ENCODE measurements around the gene PDE4D. TPM values are rescaled to one million over a fixed set of nuclear protein-coding genes. Genes with fewer than 3 reads are reported as not detected.

Gene PDE4D
- total and polyA plus RNA-seq, 2 donors (not counting 1 experiment from before 2014, with no cell fraction given), result 14.9 to 171 TPM

DNA sequence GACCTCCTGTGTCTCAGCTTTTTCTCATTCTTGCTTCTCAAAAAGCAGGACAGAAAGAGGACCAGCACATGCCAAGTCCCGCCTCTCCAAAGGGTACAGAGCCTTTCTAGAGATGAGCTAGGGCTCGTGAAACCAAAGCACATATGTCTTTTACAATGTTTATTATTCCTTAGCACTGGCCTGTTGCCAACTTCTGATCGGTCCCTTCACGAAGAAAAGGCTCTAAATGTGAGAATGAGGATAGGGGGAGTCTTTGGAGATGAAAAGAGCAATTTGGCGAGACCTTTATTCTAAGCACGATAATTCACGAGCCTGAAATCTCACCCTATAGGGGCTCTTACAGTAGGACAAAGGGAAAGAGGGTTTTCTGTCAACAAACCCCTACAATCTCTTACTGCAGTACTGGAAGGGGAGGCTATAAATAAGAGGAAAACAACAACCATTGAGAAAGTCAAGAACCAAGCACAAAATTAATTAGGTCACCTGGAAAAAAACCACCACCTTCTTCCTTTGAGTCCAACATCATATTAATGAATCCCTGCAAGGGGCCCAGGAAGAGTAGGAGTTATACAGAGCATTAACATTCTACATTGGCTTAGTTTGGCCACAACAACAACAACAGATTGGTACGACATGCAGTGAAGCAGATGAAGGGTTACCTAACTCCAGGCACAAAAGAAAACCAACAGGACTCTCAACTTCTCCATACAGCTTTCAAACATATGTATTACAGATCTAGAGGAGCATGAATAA is 309.5 kb downstream of the PDE4D start:
- H3K27ac ChIP-seq (ENCODE audit: low read length in 2 of 2), result no peak overlapping the region
- intact Hi-C loops (cut with micrococcal nuclease), result no loop called here
- H3K27ac Mint-ChIP-seq, result no peak overlapping the region
- H3K79me2 ChIP-seq (ENCODE audit: control insufficient read depth, insufficient read depth, low read length), result no peaks in the 10 kb centered on the region
- no peaks in the 10 kb centered on the region for H3K9me3 ChIP-seq (ENCODE audit: control extremely low read depth in 1 of 3, control insufficient read depth in 2 of 3, insufficient read depth in 1 of 3, low read length in 2 of 3)
- H2AFZ ChIP-seq (ENCODE audit: insufficient read depth, low read depth, low read length, poor library complexity, severe bottlenecking), result no peak overlapping the region
- H3K4me2 ChIP-seq (replicated peaks; ENCODE audit: low read depth, low read length, poor library complexity, severe bottlenecking), result no peak overlapping the region
- H3K27me3 Mint-ChIP-seq, result peaks cover 11% of the 10 kb centered on the region
- no peaks in the 10 kb centered on the region for H3K9me3 Mint-ChIP-seq (ENCODE audit: insufficient read depth)
- no peak for TF ChIP-seq EZH2 (IDR thresholded peaks at IDR 0.05; ENCODE audit: borderline replicate concordance, insufficient read depth, low read depth, low read length, poor library complexity, severe bottlenecking)
- TF ChIP-seq CTCF (IDR thresholded peaks at IDR 0.05), result no peak
- H3K4me1 Mint-ChIP-seq, result peaks cover 3% of the 10 kb centered on the region
- H4K20me1 ChIP-seq (ENCODE audit: control insufficient read depth, insufficient read depth, low read length, poor library complexity, severe bottlenecking), result no peaks in the 10 kb centered on the region
- no peak for ATAC-seq (ENCODE audit: low read depth)
- H3K4me1 ChIP-seq (ENCODE audit: control insufficient read depth in 2 of 2, insufficient read depth in 2 of 2, low read length in 2 of 2), result peaks cover 7 to 10% of the 10 kb centered on the region in 2 donors
- DNase-seq, result no peak
- H3K27me3 ChIP-seq (replicated peaks in 1 of 4; ENCODE audit: control extremely low read depth in 1 of 4, control insufficient read depth in 3 of 4, insufficient read depth in 4 of 4, low read length in 3 of 4), result peaks cover 0 to 2% (median 0%) of the 10 kb centered on the region in 4 experiments
- ChIA-PET POLR2A (no interaction called here), CTCF (interaction anchor here (1.4 kb wide), 1 partner anchor 227 kb away, joined by 3 read pairs; no protein-coding TSS in a partner anchor)
- WGBS (ENCODE audit: insufficient coverage), result 100% methylated on average over 1 of the region's 8 CpGs
- no peak overlapping the region for H3K9ac ChIP-seq (ENCODE audit: low read length)
- H3K36me3 ChIP-seq (replicated peaks in 1 of 2; ENCODE audit: control extremely low read depth in 1 of 2, control insufficient read depth in 1 of 2, extremely low read depth in 1 of 2, insufficient read depth in 2 of 2, low read length in 1 of 2), result no peaks in the 10 kb centered on the region
- H3K4me3 Mint-ChIP-seq, result no peak overlapping the region
- no peak overlapping the region for H3K4me3 ChIP-seq (ENCODE audit: control extremely low read depth in 1 of 5, extremely low read depth in 1 of 5, insufficient read depth in 1 of 5, low read depth in 2 of 5, low read length in 4 of 5)

DNA sequence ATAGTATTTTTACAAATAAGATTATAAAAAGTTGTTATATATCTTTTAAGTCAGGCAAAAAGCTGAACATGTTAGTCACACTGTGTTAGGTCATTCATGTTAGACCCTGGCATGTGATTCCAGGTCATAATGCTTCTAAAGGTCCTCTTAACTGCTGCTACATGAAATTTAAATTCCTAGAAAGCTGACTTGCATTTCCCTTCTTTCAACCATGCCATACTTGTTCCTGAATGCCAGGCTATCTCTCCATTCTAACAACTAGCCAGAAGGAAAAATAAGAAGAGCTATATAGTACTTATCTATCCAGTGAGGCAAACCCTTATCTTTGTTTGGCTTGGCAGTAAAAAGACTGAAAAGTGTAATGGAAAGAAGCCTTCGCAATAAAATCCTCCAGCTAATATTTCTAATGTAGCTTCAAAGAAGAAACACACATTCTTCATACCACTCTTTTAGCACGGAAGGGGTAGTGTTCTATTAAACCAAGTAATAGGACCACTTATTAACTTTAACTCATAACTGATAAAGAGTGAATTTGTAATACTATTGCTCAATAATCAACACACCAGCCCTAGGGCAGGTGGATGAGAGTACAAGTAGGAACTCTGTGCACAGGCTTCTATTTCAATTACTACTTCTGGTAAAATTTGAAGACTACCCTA is 310.2 kb downstream of the PDE4D start:
- Histone ChIP-seq H2AFZ (ENCODE audit: insufficient read depth, low read depth, low read length, poor library complexity, severe bottlenecking) (no peak overlapping the region), H3K36me3 (replicated peaks in 1 of 2; ENCODE audit: control extremely low read depth in 1 of 2, control insufficient read depth in 1 of 2, extremely low read depth in 1 of 2, insufficient read depth in 2 of 2, low read length in 1 of 2) (no peaks in the 10 kb centered on the region), H3K4me2 (replicated peaks; ENCODE audit: low read depth, low read length, poor library complexity, severe bottlenecking) (no peak overlapping the region), H3K4me1 (ENCODE audit: control insufficient read depth in 2 of 2, insufficient read depth in 2 of 2, low read length in 2 of 2) (peaks cover 7 to 10% of the 10 kb centered on the region in 2 donors), H3K27me3 (replicated peaks in 1 of 4; ENCODE audit: control extremely low read depth in 1 of 4, control insufficient read depth in 3 of 4, insufficient read depth in 4 of 4, low read length in 3 of 4) (peaks cover 0 to 2% (median 0%) of the 10 kb centered on the region in 4 experiments), H3K27ac (ENCODE audit: low read length in 2 of 2) (no peak overlapping the region), H3K9ac (ENCODE audit: low read length) (no peak overlapping the region), H3K9me3 (ENCODE audit: control extremely low read depth in 1 of 3, control insufficient read depth in 2 of 3, insufficient read depth in 1 of 3, low read length in 2 of 3) (no peaks in the 10 kb centered on the region), H3K4me3 (ENCODE audit: control extremely low read depth in 1 of 5, extremely low read depth in 1 of 5, insufficient read depth in 1 of 5, low read depth in 2 of 5, low read length in 4 of 5) (no peak overlapping the region), H4K20me1 (ENCODE audit: control insufficient read depth, insufficient read depth, low read length, poor library complexity, severe bottlenecking) (no peaks in the 10 kb centered on the region), H3K79me2 (ENCODE audit: control insufficient read depth, insufficient read depth, low read length) (no peaks in the 10 kb centered on the region)
- ChIA-PET CTCF (interaction anchor here (1.4 kb wide), 1 partner anchor 227 kb away, joined by 3 read pairs; no protein-coding TSS in a partner anchor), POLR2A (no interaction called here)
- no peak for TF ChIP-seq CTCF (IDR thresholded peaks at IDR 0.05)
- TF ChIP-seq EZH2 (IDR thresholded peaks at IDR 0.05; ENCODE audit: borderline replicate concordance, insufficient read depth, low read depth, low read length, poor library complexity, severe bottlenecking), result no peak
- H3K9me3 Mint-ChIP-seq (ENCODE audit: insufficient read depth), result no peaks in the 10 kb centered on the region
- DNase-seq (no peak), ATAC-seq (ENCODE audit: low read depth) (no peak)
- intact Hi-C loops (cut with micrococcal nuclease), result no loop called here
- no CpG with 5 or more reads among the region's 2 CpGs for WGBS (ENCODE audit: insufficient coverage)
- no peak overlapping the region for H3K27ac Mint-ChIP-seq
- H3K4me1 Mint-ChIP-seq, result peaks cover 5% of the 10 kb centered on the region
- peaks cover 11% of the 10 kb centered on the region for H3K27me3 Mint-ChIP-seq
- no peak overlapping the region for H3K4me3 Mint-ChIP-seq
